Ovary (tissue), 9 donors: Measurements from ENCODE around the gene LIFR. TPM values are rescaled to one million over a fixed set of nuclear protein-coding genes. Genes with fewer than 3 reads are reported as not detected.

ENCODE experiments used
- DNase-seq, 5 donors: peaks; one replicate each; pipeline ENCODE4 v3.0.0-alpha.2; 2019 to 2020
- H3K27ac ChIP-seq, 2 donors: fragments of 200-600 bp; one replicate each; pipeline versions ENCODE4 v1.5.1 to v1.8.0; 2019 to 2022
- H3K27me3 ChIP-seq: fragments of 200-600 bp; one replicate; pipeline ENCODE4 v1.8.0; 2022
- H3K36me3 ChIP-seq: fragments of 200-600 bp; sonication (generic); one replicate; pipeline ENCODE4 v1.5.1; 2019
- H3K4me1 ChIP-seq: one replicate; pipeline ENCODE4 v1.8.1; 2013; ENCODE audit warnings: mild to moderate bottlenecking, moderate library complexity; ENCODE audit not compliant: insufficient read depth
- H3K4me3 ChIP-seq: fragments of 200-600 bp; sonication (generic); one replicate; pipeline ENCODE4 v1.5.1; 2017
- H3K9me3 ChIP-seq, 2 donors: fragments of 200-600 bp in 1 of 2; sonication (generic) in 1 of 2; one replicate each; pipeline versions ENCODE4 v1.5.1 to v1.8.1; 2013 to 2019; ENCODE audit warnings: mild to moderate bottlenecking in 1 of 2, moderate library complexity in 1 of 2
- CTCF ChIP-seq, 3 donors: fragments of 450-650 bp in 2 of 3; fragments of 200-600 bp in 1 of 3; IDR thresholded peaks; one replicate each; pipeline versions ENCODE4 v1.5.1 to v1.8.0; 2016 to 2022; ENCODE audit warnings: antibody characterized with exemption in 3 of 3, mild to moderate bottlenecking in 1 of 3
- EP300 ChIP-seq: sonication (generic); formaldehyde crosslinking; IDR thresholded peaks from one replicate; pipeline ENCODE4 v1.6.1; 2017; ENCODE audit warnings: antibody characterized with exemption
- POLR2A ChIP-seq: fragments of 450-650 bp; IDR thresholded peaks from one replicate; pipeline ENCODE4 v1.6.1; 2017; ENCODE audit warnings: antibody characterized with exemption, mild to moderate bottlenecking, moderate library complexity
- WGBS, 3 donors: extraction: QIAGEN DNeasy Blood & Tissue Kit in 1 of 3; methylation state at CpG; one replicate each; pipeline versions ENCODE4 v1.1.5 to v1.1.7; 2013 to 2017; 5-methylcytosine and 5-hydroxymethylcytosine counted together
- intact Hi-C, 4 donors: fragments of 100-400 bp; cut with DNase I; formaldehyde crosslinking; loops; one replicate each; pipeline versions ENCODE4 v1.11.0 to v1.15.1; 2022 to 2023
- polyA plus RNA-seq, 2 donors: library from polyadenylated mRNA; stranded (reverse); fragments of 200-250 nt in 1 of 2; fragments of 350-450 nt in 1 of 2; fragmentation: Illumina TruSeq in 1 of 2; extraction: RNeasy Lipid Tissue Mini Kit (QIAGEN cat#74804) in 1 of 2; gene quantifications; one replicate each; pipeline ENCODE4 v1.2.3, GENCODE V29; 2013 to 2014
- total RNA-seq, 7 donors: library from RNA; depleted of rRNA in 2 of 7; stranded (reverse); fragments of >200 nt in 2 of 7; fragmentation: NEBNext Ultra II Directional in 3 of 7; extraction: Animal tissue kit (Norgen Biotek cat#: 25700) in 3 of 7; gene quantifications; one replicate each; pipeline versions ENCODE4 v1.1.0 to v1.2.4, GENCODE V29; 2016 to 2023
- donor health status: DM: no; HTN: no; CAD: no; lungs with moderate emphysema.
- donor health status: DM: no; HTN: no; CAD: no.
- donor health status: Bipolar disorder and iron deficiency.
- donor health status: DM: yes; HTN: yes; CAD: no.
- donor health status: DM: no; HTN: no; CAD: no.
- donor health status: DM: yes; HTN: yes; CAD: no.

LIFR gene
- total and polyA plus RNA-seq, 9 donors: 17.3 to 143 (median 89.3) TPM

- WGBS, 3 donors: 96 to 97% (median 97%) methylated on average over 7 of the region's 7 CpGs
- no peak for TF ChIP-seq EP300
- TF ChIP-seq POLR2A: no peak
- no peak for TF ChIP-seq CTCF (IDR thresholded peaks at IDR 0.05)
- Histone ChIP-seq H3K9me3 (no peaks in the 10 kb centered on the region), H3K27ac (no peak overlapping the region), H3K27me3 (no peaks in the 10 kb centered on the region), H3K4me1 (peaks cover 22% of the 10 kb centered on the region), H3K4me3 (no peak overlapping the region), H3K36me3 (no peaks in the 10 kb centered on the region)
- no peak for DNase-seq
- intact Hi-C loops: no loop called here
These were observed 83.9 kb downstream of the LIFR start for GRCh38 chr5:38472541-38472940.

GRCh38 chr5:38471709-38472108 is 84.7 kb downstream of the LIFR start:
- 95 to 98% (median 96%) methylated on average over 4 of the region's 4 CpGs for WGBS, 3 donors
- intact Hi-C loops: no loop called here
- TF ChIP-seq POLR2A (no peak), CTCF (IDR thresholded peaks at IDR 0.05) (no peak), EP300 (no peak)
- H3K4me3 ChIP-seq: no peak overlapping the region
- no peak overlapping the region for H3K27ac ChIP-seq
- no peaks in the 10 kb centered on the region for H3K36me3 ChIP-seq
- no peak for DNase-seq
- no peaks in the 10 kb centered on the region for H3K27me3 ChIP-seq
- peaks cover 24% of the 10 kb centered on the region for H3K4me1 ChIP-seq
- H3K9me3 ChIP-seq: no peaks in the 10 kb centered on the region

- H3K9me3 ChIP-seq: no peaks in the 10 kb centered on the region
- peaks cover 40% of the 10 kb centered on the region for H3K4me1 ChIP-seq
- 73 to 80% (median 76%) methylated on average over 11 of the region's 11 CpGs for WGBS, 3 donors
- TF ChIP-seq CTCF (IDR thresholded peaks at IDR 0.05): no peak
- no peak for TF ChIP-seq EP300
- TF ChIP-seq POLR2A: no peak
- peak in 1 of 5 donors; percentile 42 for DNase-seq
- no peaks in the 10 kb centered on the region for H3K27me3 ChIP-seq
- H3K4me3 ChIP-seq: no peak overlapping the region
- H3K27ac ChIP-seq: peak overlapping the region; percentile 86 to 94
- intact Hi-C loops: loop anchor here in 1 of 4 donors (10.0 kb wide), 1 partner anchor 85 kb away; the partner anchor contains the start of gene LIFR
- H3K36me3 ChIP-seq: no peaks in the 10 kb centered on the region
These were observed 86.7 kb downstream of the LIFR start for GRCh38 chr5:38469707-38470267.

- peak overlapping the region; percentile 86 to 94 for H3K27ac ChIP-seq
- peaks cover 41% of the 10 kb centered on the region for H3K4me1 ChIP-seq
- no peaks in the 10 kb centered on the region for H3K27me3 ChIP-seq
- peak; percentile 98 for TF ChIP-seq EP300
- no peak for TF ChIP-seq CTCF (IDR thresholded peaks at IDR 0.05)
- DNase-seq: peak; percentile 55 to 80 (median 65)
- WGBS, 3 donors: 14 to 26% (median 18%) methylated on average over 18 of the region's 18 CpGs
- intact Hi-C loops: loop anchor here in 1 of 4 donors (10.0 kb wide), 1 partner anchor 86 kb away; the partner anchor contains the start of gene LIFR
- no peak overlapping the region for H3K4me3 ChIP-seq
- H3K9me3 ChIP-seq: no peaks in the 10 kb centered on the region
- no peaks in the 10 kb centered on the region for H3K36me3 ChIP-seq
These were observed 87.3 kb downstream of the LIFR start for GRCh38 chr5:38468978-38469706.
